HepG2 (cell line): ENCODE data around the gene MAB21L4. TPM values are rescaled to one million over a fixed set of nuclear protein-coding genes. Genes with fewer than 3 reads are reported as not detected.

ENCODE experiments used
- ATAC-seq: fragments of 200-7000 bp; cut with Tn5 transposase; 3 replicates; pipeline ENCODE4 v1.9.1; 2020; ENCODE audit warnings: mild to moderate bottlenecking, moderate library complexity
- BruUV-seq: library from RNA; stranded (reverse); fragments of 400-500 nt; replicated peaks from 2 replicates; lab custom pipeline; 2021; lab: Mats Ljungman, UMichigan
- CTCF ChIA-PET: fragments of 300-600 bp; formaldehyde crosslinking; extraction: SDS; loops from one replicate; lab custom pipeline; 2021; ENCODE audit warnings: low total read pairs, inconsistent platforms, low intra/inter-chr PET ratio; lab: Yijun Ruan, JAX
- POLR2A ChIA-PET: fragments of 350-600 bp; sonication (Branson Sonifier 250); formaldehyde crosslinking; loops from one replicate; lab custom pipeline; 2020; ENCODE audit warnings: antibody characterized with exemption, inconsistent platforms; lab: Yijun Ruan, JAX
- DNase-seq: peaks from one replicate; pipeline ENCODE4 v3.0.0-alpha.2; 2015; ENCODE audit warnings: low spot score
- FAIRE-seq: peaks from 3 replicates; lab custom pipeline; 2011; peaks lifted over from hg19 to GRCh38; lab: Jason Lieb, UNC
- H2AFZ ChIP-seq: one replicate; pipeline ENCODE4 v1.6.1; 2011; ENCODE audit warnings: low read length, inconsistent platforms
- H3K27ac ChIP-seq: fragments of 300-600 bp; 3 replicates; pipeline ENCODE4 v1.8.0; 2011; ENCODE audit warnings: mixed run types, mild to moderate bottlenecking, mixed read lengths, low read length, inconsistent platforms; ENCODE audit not compliant: insufficient read depth; ENCODE audit errors: extremely low read length
- H3K27me3 ChIP-seq, 2 experiments: fragments of 200-600 bp in 1 of 2; 2 replicates in 1 of 2; 3 replicates in 1 of 2; pipeline versions ENCODE4 v1.6.0 to v1.8.0; 2011; ENCODE audit warnings: low read length in 2 of 2, mild to moderate bottlenecking in 2 of 2, moderate library complexity in 2 of 2, inconsistent platforms in 1 of 2; ENCODE audit not compliant: insufficient read depth in 2 of 2, control insufficient read depth in 1 of 2
- H3K36me3 ChIP-seq, 2 experiments: fragments of 200-600 bp in 1 of 2; replicated peaks in 1 of 2; 2 replicates in 1 of 2; 3 replicates in 1 of 2; pipeline versions ENCODE4 v1.5.1 to v1.8.0; 2011; ENCODE audit warnings: low read length in 2 of 2, inconsistent platforms in 1 of 2; ENCODE audit not compliant: insufficient read depth in 2 of 2, control insufficient read depth in 1 of 2
- H3K4me1 ChIP-seq: 2 replicates; pipeline ENCODE4 v1.5.1; 2012; ENCODE audit warnings: low read length, inconsistent platforms; ENCODE audit not compliant: insufficient read depth
- H3K4me2 ChIP-seq: 2 replicates; pipeline ENCODE4 v1.6.0; 2011; ENCODE audit warnings: low read depth, low read length, inconsistent platforms
- H3K4me3 ChIP-seq, 3 experiments: fragments of 200-600 bp in 1 of 3; sonication (generic), shearing (Covaris generic) in 1 of 3; replicated peaks in 1 of 3; 2 replicates each; pipeline ENCODE4 v1.5.1; 2011 to 2016; ENCODE audit warnings: low read length in 3 of 3, inconsistent platforms in 2 of 3, low read depth in 2 of 3, mild to moderate bottlenecking in 2 of 3, control low read depth in 1 of 3, mixed read lengths in 1 of 3; ENCODE audit not compliant: insufficient read depth in 1 of 3
- H3K79me2 ChIP-seq: one replicate; pipeline ENCODE4 v1.6.1; 2011; ENCODE audit warnings: low read length, inconsistent platforms; ENCODE audit not compliant: insufficient read depth
- H3K9ac ChIP-seq: 2 replicates; pipeline ENCODE4 v1.6.0; 2011; ENCODE audit warnings: mild to moderate bottlenecking, low read depth, low read length, inconsistent platforms; ENCODE audit not compliant: insufficient read depth
- H3K9me3 ChIP-seq: 2 replicates; pipeline ENCODE4 v1.5.1; 2012; ENCODE audit warnings: mild to moderate bottlenecking, low read length
- H4K20me1 ChIP-seq: 2 replicates; pipeline ENCODE4 v1.6.0; 2011; ENCODE audit warnings: inconsistent platforms, mild to moderate bottlenecking, low read length, moderate library complexity; ENCODE audit not compliant: insufficient read depth
- DNMT1 ChIP-seq: sonication (generic); formaldehyde crosslinking; IDR thresholded peaks from 2 replicates; pipeline ENCODE4 v1.5.1; 2020; ENCODE audit warnings: mild to moderate bottlenecking, missing genetic modification reagents
- ESRRA ChIP-seq: sonication (generic); formaldehyde crosslinking; IDR thresholded peaks from 2 replicates; pipeline ENCODE4 v1.5.1; 2020; ENCODE audit warnings: mild to moderate bottlenecking, low read depth, missing genetic modification reagents
- MXD3 ChIP-seq: IDR thresholded peaks from 2 replicates; pipeline ENCODE4 v1.6.1; 2016; ENCODE audit warnings: mild to moderate bottlenecking, missing biosample characterization, missing genetic modification reagents
- NFRKB ChIP-seq: fragments of 450-650 bp; IDR thresholded peaks from 2 replicates; pipeline ENCODE4 v1.6.1; 2017
- RFXANK ChIP-seq: IDR thresholded peaks from 2 replicates; pipeline ENCODE4 v1.6.1; 2016
- ZBTB1 ChIP-seq: sonication (generic); formaldehyde crosslinking; IDR thresholded peaks from 2 replicates; pipeline ENCODE4 v1.4.0; 2020; ENCODE audit warnings: missing genetic modification reagents, borderline replicate concordance
- ZNF432 ChIP-seq: sonication (generic); formaldehyde crosslinking; IDR thresholded peaks from 2 replicates; pipeline ENCODE4 v1.5.0; 2020; ENCODE audit warnings: missing genetic modification reagents, mild to moderate bottlenecking, borderline replicate concordance
- ZNF572 ChIP-seq: sonication (generic); formaldehyde crosslinking; IDR thresholded peaks from 2 replicates; pipeline ENCODE4 v1.5.1; 2020; ENCODE audit warnings: mild to moderate bottlenecking, missing genetic modification reagents
- ZNF841 ChIP-seq: sonication (generic); formaldehyde crosslinking; IDR thresholded peaks from 2 replicates; pipeline ENCODE4 v1.8.1; 2023; ENCODE audit warnings: missing genetic modification reagents, borderline replicate concordance
- WGBS: methylation state at CpG from one replicate; pipeline ENCODE4 v1.1.6; 2017; ENCODE audit warnings: low lambda C conversion rate; 5-methylcytosine and 5-hydroxymethylcytosine counted together
- in situ Hi-C: cut with HindIII; loops from 2 replicates; pipeline ENCODE4 v1.10.0; 2017; ENCODE audit warnings: low pct_unique_long_range_greater_than_20kb; ENCODE audit not compliant: extremely low pct_ligation_motif_present
- intact Hi-C: fragments of 100-400 bp; cut with micrococcal nuclease; formaldehyde crosslinking; loops from one replicate; pipeline ENCODE4 v1.10.0; 2022; ENCODE audit not compliant: unreplicated experiment
- polyA plus RNA-seq, 8 experiments: library from polyadenylated mRNA; depleted of rRNA in 3 of 8; stranded (reverse) in 7 of 8; unstranded in 1 of 8; fragments of >200 nt; fragmentation: Illumina TruSeq in 4 of 8; extraction: Trizol in 4 of 8; gene quantifications; 2 replicates each; pipeline versions ENCODE4 v1.2.1 to v1.2.3, GENCODE V29; 2011 to 2016; ENCODE audit warnings: low read depth in 4 of 8, missing spikeins in 1 of 8, mixed read lengths in 1 of 8; ENCODE audit not compliant: insufficient read depth in 1 of 8
- total RNA-seq, 5 experiments: library from RNA; depleted of rRNA; stranded (reverse); fragments of >200 nt; fragmentation: Illumina TruSeq; extraction: Trizol; gene quantifications; 2 replicates each; pipeline ENCODE4 v1.2.3, GENCODE V29; 2016; ENCODE audit warnings: low read depth in 1 of 5
- TF ChIP-seq, protein P1 (sequence below): sonication (generic); formaldehyde crosslinking; IDR thresholded peaks from 2 replicates; pipeline ENCODE4 v1.8.0; 2022; ENCODE audit warnings: mild to moderate bottlenecking, missing genetic modification reagents, moderate library complexity

Gene MAB21L4
- total and polyA plus RNA-seq, 2 of the 13 experiments (the other 11 are each of a cell fraction or from before 2014, with no cell fraction given), result 3.0 to 14.0 TPM

- Histone ChIP-seq H3K27me3 (peaks cover 12 to 69% of the 10 kb centered on the region in 2 experiments; a peak in 3 of 5 replicates), H3K36me3 (no peaks in the 10 kb centered on the region), H3K79me2 (no peaks in the 10 kb centered on the region), H2AFZ (no peak overlapping the region), H3K4me3 (no peak overlapping the region), H3K27ac (no peak overlapping the region), H3K9me3 (no peaks in the 10 kb centered on the region), H3K4me2 (no peak overlapping the region), H3K9ac (no peak overlapping the region), H3K4me1 (peaks cover 22% of the 10 kb centered on the region), H4K20me1 (no peaks in the 10 kb centered on the region)
- BruUV-seq, result no TSS peak
- CTCF ChIA-PET, result no interaction called here
- DNase-seq (no peak), ATAC-seq (no peak), FAIRE-seq (no peak)
- TF ChIP-seq DNMT1 (CRISPR knock-in tag), result no peak
- TF ChIP-seq ESRRA (CRISPR knock-in tag), result no peak
- TF ChIP-seq MXD3 (CRISPR knock-in tag), result no peak
- TF ChIP-seq NFRKB, result no peak
- no peak for TF ChIP-seq RFXANK (CRISPR knock-in tag)
- no peak for TF ChIP-seq ZNF432 (CRISPR knock-in tag)
- no peak for TF ChIP-seq ZNF572
- no peak for TF ChIP-seq ZNF841 (CRISPR knock-in tag)
- TF ChIP-seq, protein P1, sequence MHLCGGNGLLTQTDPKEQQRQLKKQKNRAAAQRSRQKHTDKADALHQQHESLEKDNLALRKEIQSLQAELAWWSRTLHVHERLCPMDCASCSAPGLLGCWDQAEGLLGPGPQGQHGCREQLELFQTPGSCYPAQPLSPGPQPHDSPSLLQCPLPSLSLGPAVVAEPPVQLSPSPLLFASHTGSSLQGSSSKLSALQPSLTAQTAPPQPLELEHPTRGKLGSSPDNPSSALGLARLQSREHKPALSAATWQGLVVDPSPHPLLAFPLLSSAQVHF (CRISPR knock-in tag), result no peak
- no peak for TF ChIP-seq ZBTB1 (CRISPR knock-in tag)
- intact Hi-C loops, result no loop called here
- in situ Hi-C loops, result loop anchor here (5.0 kb wide), 1 partner anchor 69 kb away; no protein-coding TSS in a partner anchor
- 46% methylated on average over 23 of the region's 36 CpGs for WGBS
- POLR2A ChIA-PET, result no interaction called here
These were observed 22.5 kb upstream of the MAB21L4 start for GRCh38 chr2:240918258-240919091.
